Ecto neural progenitor cell (in vitro differentiated cells): ENCODE results near the gene PRKAR2A.
"Not testable (repeated sequence)": the region's sequence is repeated elsewhere in the genome, so short reads cannot be mapped to it uniquely, and the experiment has no call there.

ENCODE experiments used
- DNase-seq: peaks from one replicate; pipeline ENCODE4 v3.0.0-alpha.2; 2018; ENCODE audit warnings: low spot score

PRKAR2A gene

GRCh38 chr3:48776854-48777253, 70.8 kb downstream of the PRKAR2A start:
- no peak for DNase-seq

DNA sequence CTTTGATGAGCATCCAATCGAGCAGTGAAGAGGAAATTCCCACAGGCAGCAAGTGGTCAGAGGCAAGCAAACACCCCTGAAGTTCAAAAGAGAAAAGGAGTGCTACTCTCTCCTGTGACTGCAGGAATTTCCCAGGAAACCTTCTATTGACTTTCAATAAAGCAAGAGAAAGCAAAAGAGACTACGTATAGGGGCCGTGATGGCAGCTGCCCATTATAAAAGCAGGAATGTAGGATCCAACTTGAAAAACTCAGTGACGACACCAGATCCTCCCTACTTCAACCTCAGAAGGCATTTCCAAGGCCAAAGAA, 77.5 kb downstream of the PRKAR2A start:
- no peak for DNase-seq

GRCh38 chr3:48765376-48765775, 82.3 kb downstream of the PRKAR2A start:
- DNase-seq = no peak

DNA sequence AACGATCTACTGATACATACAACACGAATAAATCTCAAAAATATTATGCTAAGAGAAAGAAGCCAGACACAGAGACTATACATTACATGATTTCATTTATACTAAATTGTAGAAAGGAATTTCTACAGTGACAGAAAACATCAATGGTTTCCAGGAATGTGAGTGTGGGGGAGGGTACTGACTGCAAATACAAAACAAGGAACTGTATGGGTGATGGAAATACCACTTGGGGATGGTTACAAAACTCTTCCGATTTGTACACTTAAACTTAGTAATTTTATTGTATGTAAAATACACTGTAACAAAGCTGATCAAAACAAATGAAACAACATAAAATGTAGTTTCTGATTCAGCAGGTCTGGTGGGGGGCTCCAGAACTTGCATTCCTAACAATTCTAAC, 84.9 kb downstream of the PRKAR2A start:
- DNase-seq = no peak

GRCh38 chr3:48759991-48760540, 87.6 kb downstream of the PRKAR2A start:
- not testable (repeated sequence) for DNase-seq

- DNase-seq = not testable (repeated sequence)
Measured at GRCh38 chr3:48759531-48759930, 88.1 kb downstream of the PRKAR2A start.

GRCh38 chr3:48759071-48759470, 88.6 kb downstream of the PRKAR2A start:
- no peak for DNase-seq

- DNase-seq = no peak
Measured at GRCh38 chr3:48756640-48757039, 91.0 kb downstream of the PRKAR2A start.

DNA sequence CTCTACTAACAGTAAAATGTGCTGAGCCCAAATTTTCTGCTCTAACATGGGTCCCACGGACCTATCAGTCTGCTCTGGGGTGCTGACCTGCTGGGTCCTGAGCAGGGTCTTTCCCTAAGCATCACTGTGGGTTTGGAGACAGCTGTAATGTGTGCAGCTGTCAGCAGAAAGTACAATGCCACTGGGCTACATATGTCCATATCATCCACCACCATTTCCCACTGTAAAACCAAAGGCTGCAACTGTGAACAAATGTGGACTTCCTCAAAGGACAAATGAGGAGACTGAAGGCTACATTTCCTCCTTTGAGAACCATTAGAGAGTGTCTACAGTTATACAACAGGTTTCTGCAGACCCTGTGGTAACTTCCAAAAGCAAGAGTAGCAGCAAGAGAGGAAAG, 96.8 kb downstream of the PRKAR2A start:
- no peak for DNase-seq

DNA sequence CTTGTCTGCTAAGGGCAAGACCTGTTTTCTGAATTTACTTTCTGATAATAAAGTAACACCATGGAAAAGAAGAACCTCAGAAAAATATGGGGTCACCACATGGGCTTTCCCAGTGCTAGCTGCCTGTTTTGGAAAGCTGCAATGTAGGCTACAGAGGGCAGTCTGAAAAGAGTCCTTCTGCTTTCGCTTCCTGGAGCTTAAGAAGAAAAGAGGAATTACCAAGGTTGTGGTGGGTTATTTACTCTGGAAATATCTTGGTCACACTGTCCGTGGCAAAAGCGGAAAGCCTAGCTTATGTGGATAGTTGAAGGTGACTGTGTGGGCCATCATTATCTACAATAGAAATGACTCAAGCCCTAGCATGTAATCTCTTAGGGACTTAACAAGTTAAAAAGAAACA, 98.9 kb downstream of the PRKAR2A start:
- DNase-seq = no peak

DNA sequence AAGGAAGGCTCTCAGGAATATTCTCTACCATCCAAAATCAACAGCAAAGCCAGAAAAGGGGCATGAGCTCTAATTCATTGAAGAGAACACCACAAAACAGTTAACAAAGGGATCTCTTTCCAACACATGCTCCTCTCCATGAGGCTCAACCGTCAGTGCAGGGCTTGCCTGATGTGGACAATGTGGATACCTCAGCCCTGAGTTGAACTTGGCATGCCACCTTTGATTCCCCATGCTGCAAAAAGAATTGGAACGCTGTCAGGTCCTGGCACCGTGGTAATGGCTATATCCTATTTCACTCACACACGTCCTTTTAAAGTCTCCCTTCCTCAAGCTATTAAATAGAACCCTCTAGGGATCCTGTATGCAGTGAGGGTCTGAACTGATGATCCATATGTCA, 100.0 kb downstream of the PRKAR2A start:
- DNase-seq = no peak

DNA sequence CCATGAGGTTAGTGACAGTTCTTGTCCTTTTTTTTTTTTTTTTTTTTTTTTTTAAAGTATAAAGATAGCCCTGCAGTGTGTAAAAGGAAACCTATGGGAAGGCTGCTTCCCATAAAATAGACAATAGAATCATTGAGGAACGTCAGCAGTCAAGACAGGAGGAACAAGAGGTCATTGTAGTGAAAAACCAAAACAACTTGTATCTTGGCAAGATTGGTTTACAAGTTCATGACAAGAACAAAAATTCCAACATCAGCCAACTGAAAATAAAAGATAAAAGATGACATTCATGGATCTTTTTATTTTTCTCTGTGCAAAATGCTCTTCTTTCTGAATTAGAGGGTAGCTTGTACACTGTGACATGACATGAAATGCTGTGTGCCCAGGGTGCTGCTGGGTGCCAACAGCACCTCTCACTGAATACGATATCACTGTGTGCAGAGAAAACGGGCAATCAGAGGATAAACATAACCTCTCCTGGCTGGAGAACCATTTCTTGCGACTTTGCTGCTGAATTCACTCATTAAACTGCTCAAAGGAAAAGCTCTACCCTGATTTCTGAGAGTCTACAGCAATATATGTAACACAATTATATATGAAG, 100.6 kb downstream of the PRKAR2A start:
- no peak for DNase-seq

DNA sequence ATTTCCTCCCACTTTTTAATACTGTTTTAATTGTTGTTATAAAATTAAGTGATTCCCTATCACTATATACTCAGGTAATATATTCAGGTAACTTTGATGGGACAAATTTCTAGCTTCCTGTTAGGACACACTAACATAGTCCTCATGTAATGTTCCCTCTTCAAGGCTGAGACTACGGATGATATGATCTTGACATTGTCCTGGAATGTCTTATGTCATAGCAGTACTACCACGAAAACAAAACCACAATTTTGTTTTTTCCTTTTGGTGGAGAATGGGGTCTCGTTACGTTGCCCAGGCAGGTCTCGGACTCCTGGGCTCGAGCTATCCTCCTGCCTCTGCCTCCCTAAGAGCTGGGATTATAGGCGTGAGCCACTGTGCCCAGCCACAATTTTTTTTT, 103.9 kb downstream of the PRKAR2A start:
- no peak for DNase-seq

- DNase-seq = not testable (repeated sequence)
Measured at GRCh38 chr3:48741226-48741625, 106.4 kb downstream of the PRKAR2A start.

DNA sequence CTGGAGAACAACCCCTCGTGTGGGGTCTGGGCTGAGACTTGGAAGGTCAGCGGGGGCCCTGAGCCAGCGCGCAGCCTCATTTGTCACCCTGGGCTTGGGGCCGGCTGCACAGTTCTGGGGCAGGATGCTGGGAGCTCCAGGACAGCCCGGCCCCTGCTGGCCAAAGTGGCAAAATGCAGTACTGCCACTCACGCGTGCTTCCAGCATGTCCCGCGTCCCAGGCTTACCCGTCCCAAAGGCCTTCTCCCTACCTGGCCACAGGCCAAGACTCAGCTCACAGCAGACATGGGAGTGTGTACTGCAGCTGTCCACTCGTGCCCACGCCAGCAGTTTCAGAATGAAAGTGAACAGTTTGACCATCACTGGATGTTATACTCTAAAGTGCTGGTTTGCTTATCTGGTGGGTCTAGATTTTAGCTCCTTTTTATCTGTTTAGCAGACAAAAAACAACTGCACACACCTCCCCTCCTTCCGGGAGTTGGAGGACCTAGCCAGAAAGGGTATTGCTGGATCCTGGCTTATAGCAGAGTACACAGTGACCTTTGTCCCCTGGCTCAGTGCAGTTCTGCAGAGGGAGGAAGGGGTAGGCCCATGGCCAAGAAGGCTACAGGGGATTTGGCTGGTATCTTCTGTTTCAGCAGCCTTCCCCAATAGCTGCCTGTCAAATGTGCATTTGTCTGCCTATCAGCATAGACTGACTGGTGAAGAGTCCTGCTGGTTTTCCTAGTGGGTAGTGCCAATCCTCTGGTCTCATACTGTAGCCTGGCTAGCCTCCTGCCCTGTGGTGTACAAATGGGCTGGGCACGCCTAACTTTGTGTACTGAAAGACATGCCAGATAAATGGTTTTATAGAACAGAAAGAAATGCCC, 107.5 kb downstream of the PRKAR2A start:
- peak; percentile 87 for DNase-seq

GRCh38 chr3:48739617-48739954, 108.1 kb downstream of the PRKAR2A start:
- no peak for DNase-seq

DNA sequence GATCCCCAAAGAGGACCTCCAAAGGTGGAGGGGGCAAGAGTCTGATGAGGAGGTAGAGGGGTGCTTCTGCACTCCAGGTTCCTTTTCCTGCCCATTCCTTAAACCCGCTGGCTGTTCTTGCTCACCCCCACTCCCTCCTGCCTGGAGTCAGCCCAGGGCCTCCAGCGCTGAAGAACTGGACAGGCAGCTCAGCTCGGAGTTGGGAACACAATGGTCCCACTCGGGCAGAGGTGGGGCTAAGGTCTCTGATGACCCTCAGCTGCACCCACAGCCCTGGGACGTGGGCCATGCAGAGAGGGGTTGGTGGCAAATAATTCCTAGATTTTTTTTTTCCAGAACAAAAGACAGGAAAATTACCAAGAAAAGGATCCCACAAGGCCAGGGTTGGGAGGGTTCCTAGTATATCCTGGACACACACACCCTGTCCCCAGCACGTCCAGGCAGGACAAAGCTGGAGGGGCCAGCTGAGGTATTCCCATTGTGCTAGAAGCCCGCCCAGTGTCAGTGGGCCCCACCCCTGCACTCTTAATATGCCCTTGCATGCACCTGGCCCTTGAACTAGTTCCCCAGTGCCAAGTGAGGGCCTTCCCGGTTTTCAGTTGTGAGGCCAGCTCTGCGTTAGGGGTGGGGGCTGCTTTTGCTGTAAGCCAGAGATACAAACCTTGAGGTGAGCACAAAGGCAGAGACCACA, 108.6 kb downstream of the PRKAR2A start:
- DNase-seq = no peak

DNA sequence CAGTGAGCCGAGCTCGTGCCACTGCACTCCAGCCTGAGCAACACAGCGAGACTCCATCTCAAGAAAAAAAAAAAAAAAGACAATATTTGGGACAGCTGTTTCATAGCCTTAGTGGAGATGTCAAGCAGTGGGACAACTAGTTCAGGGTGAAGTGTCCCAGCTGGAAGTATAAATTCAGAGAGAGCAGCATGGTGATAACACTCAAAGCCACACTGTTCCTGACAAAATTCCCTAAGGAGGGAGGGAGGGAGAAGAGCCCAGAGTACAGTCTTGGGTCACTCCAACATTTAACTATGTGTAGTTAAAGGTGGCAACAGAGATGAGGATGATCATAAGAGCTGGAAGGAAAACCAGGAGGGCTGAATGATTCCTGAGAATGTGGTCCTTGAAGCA, 109.5 kb downstream of the PRKAR2A start:
- no peak for DNase-seq

GRCh38 chr3:48735075-48735767, 112.5 kb downstream of the PRKAR2A start:
- not testable (repeated sequence) for DNase-seq

GRCh38 chr3:48734541-48734940, 113.1 kb downstream of the PRKAR2A start:
- DNase-seq = not testable (repeated sequence)

- not testable (repeated sequence) for DNase-seq
Measured at GRCh38 chr3:48733752-48734518, 113.7 kb downstream of the PRKAR2A start.

DNA sequence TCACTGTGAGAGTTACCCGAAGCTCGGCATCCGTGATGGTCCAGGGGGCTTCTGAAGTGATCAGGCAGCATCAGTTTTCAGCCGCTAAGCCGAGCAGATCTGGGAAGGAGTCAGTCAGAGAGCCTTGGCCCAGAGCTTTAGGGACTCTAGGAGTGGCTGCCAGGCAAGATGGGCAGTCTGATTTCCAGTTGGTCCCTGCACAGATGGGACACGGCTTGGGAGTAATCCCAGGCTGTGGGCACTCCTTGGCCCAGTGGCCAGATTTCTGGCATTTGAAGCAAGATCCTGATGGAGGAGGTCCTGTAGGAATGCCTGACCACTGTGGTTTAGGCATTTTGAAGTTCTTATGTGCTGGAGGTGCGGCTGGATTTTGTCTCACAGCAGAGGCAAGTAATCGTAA, 120.2 kb downstream of the PRKAR2A start:
- DNase-seq = no peak
